WTC11 (cell line): ENCODE results near the gene NOBOX. TPM values are rescaled to one million over a fixed set of nuclear protein-coding genes. Genes with fewer than 3 reads are reported as not detected.
A peak's percentile ranks its signal among the peaks of the same experiment; 100 is the strongest.

Source experiments
- ATAC-seq: fragments of 200-7000 bp; cut with Tn5 transposase; 2 replicates; pipeline ENCODE4 v1.10.0; 2021; ENCODE audit warnings: mild to moderate bottlenecking, moderate library complexity
- CTCF ChIA-PET: fragments of 300-600 bp; sonication (Branson Sonifier 250); formaldehyde crosslinking; loops from one replicate; lab custom pipeline; 2021; ENCODE audit warnings: antibody characterized with exemption; lab: Charles Lee
- POLR2A ChIA-PET: fragments of 350-600 bp; sonication (Branson Sonifier 250); formaldehyde crosslinking; loops from one replicate; lab custom pipeline; 2021; ENCODE audit warnings: antibody characterized with exemption; lab: Charles Lee
- DNase-seq: peaks from one replicate; pipeline ENCODE4 v3.0.0; 2021; ENCODE audit warnings: low spot score
- H3K27ac Mint-ChIP-seq: 2 replicates; pipeline ENCODE4 v1.8.0; 2021; ENCODE audit warnings: mixed read lengths
- H3K27me3 Mint-ChIP-seq: 2 replicates; pipeline ENCODE4 v1.8.0; 2021; ENCODE audit warnings: low read depth, mild to moderate bottlenecking, moderate library complexity, mixed read lengths
- H3K36me3 Mint-ChIP-seq: 2 replicates; pipeline ENCODE4 v1.8.0; 2021; ENCODE audit warnings: mixed read lengths
- H3K4me1 Mint-ChIP-seq: 2 replicates; pipeline ENCODE4 v1.8.0; 2022; ENCODE audit warnings: mixed read lengths
- H3K4me3 Mint-ChIP-seq: 2 replicates; pipeline ENCODE4 v1.8.0; 2021; ENCODE audit warnings: mild to moderate bottlenecking, moderate library complexity, mixed read lengths
- H3K9me3 Mint-ChIP-seq: 2 replicates; pipeline ENCODE4 v1.8.0; 2021; ENCODE audit warnings: mixed read lengths
- ARID4B ChIP-seq: sonication (generic); formaldehyde crosslinking; IDR thresholded peaks from 2 replicates; pipeline ENCODE4 v1.8.0; 2023; ENCODE audit warnings: missing genetic modification reagents, mild to moderate bottlenecking, borderline replicate concordance
- ATF1 ChIP-seq: sonication (generic); formaldehyde crosslinking; IDR thresholded peaks from 2 replicates; pipeline ENCODE4 v1.8.1; 2023; ENCODE audit warnings: mild to moderate bottlenecking, moderate library complexity, missing genetic modification reagents
- ATF2 ChIP-seq: sonication (generic); formaldehyde crosslinking; IDR thresholded peaks from 2 replicates; pipeline ENCODE4 v1.8.1; 2022; ENCODE audit warnings: low read depth, missing genetic modification reagents, borderline replicate concordance
- CDX4 ChIP-seq: fragments of 250-450 bp; sonication (Bioruptor Pico); IDR thresholded peaks from 2 replicates; pipeline ENCODE4 v1.9.0; 2021; ENCODE audit warnings: moderate library complexity, mild to moderate bottlenecking, inconsistent platforms, borderline replicate concordance
- E2F1 ChIP-seq: sonication (generic); formaldehyde crosslinking; IDR thresholded peaks from 2 replicates; pipeline ENCODE4 v1.8.0; 2022; ENCODE audit warnings: mild to moderate bottlenecking, missing genetic modification reagents
- E2F5 ChIP-seq: sonication (generic); formaldehyde crosslinking; IDR thresholded peaks from 2 replicates; pipeline ENCODE4 v1.8.1; 2022; ENCODE audit warnings: mild to moderate bottlenecking, moderate library complexity, missing genetic modification reagents
- EMX1 ChIP-seq: fragments of 250-450 bp; sonication (Bioruptor Pico); IDR thresholded peaks from 2 replicates; pipeline ENCODE4 v1.8.0; 2021; ENCODE audit warnings: mild to moderate bottlenecking
- GABPB1 ChIP-seq: sonication (generic); formaldehyde crosslinking; IDR thresholded peaks from 2 replicates; pipeline ENCODE4 v1.8.1; 2023; ENCODE audit warnings: mild to moderate bottlenecking, missing genetic modification reagents
- GTF2I ChIP-seq: fragments of 250-450 bp; sonication (Bioruptor Pico); conservative IDR thresholded peaks from 2 replicates; pipeline ENCODE4 v1.4.0; 2021; ENCODE audit warnings: mild to moderate bottlenecking
- IRF2 ChIP-seq: sonication (generic); formaldehyde crosslinking; IDR thresholded peaks from 2 replicates; pipeline ENCODE4 v1.8.0; 2022; ENCODE audit warnings: low read depth, missing genetic modification reagents, borderline replicate concordance
- NR1H2 ChIP-seq: sonication (generic); formaldehyde crosslinking; IDR thresholded peaks from 2 replicates; pipeline ENCODE4 v1.9.0; 2021; ENCODE audit warnings: mild to moderate bottlenecking, moderate library complexity, missing genetic modification reagents
- PRRX2 ChIP-seq: fragments of 250-450 bp; sonication (Bioruptor Pico); IDR thresholded peaks from 2 replicates; pipeline ENCODE4 v1.8.0; 2021; ENCODE audit warnings: mild to moderate bottlenecking
- RORB ChIP-seq: fragments of 250-450 bp; sonication (Bioruptor Pico); IDR thresholded peaks from 2 replicates; pipeline ENCODE4 v1.9.0; 2021; ENCODE audit warnings: mild to moderate bottlenecking
- TCF7 ChIP-seq: sonication (generic); formaldehyde crosslinking; IDR thresholded peaks from 2 replicates; pipeline ENCODE4 v1.8.0; 2022; ENCODE audit warnings: mild to moderate bottlenecking, low read depth, missing genetic modification reagents, moderate library complexity
- TEAD4 ChIP-seq: sonication (generic); formaldehyde crosslinking; IDR thresholded peaks from 2 replicates; pipeline ENCODE4 v1.8.0; 2022; ENCODE audit warnings: mild to moderate bottlenecking, missing genetic modification reagents
- USF1 ChIP-seq: sonication (generic); formaldehyde crosslinking; IDR thresholded peaks from 2 replicates; pipeline ENCODE4 v1.8.0; 2022; ENCODE audit warnings: mild to moderate bottlenecking, missing genetic modification reagents
- USF2 ChIP-seq: sonication (generic); formaldehyde crosslinking; IDR thresholded peaks from 2 replicates; pipeline ENCODE4 v1.8.1; 2023; ENCODE audit warnings: mild to moderate bottlenecking, missing genetic modification reagents, moderate library complexity
- ZNF138 ChIP-seq: sonication (generic); formaldehyde crosslinking; conservative IDR thresholded peaks from 2 replicates; pipeline ENCODE4 v1.8.1; 2022; ENCODE audit warnings: mild to moderate bottlenecking, moderate library complexity, missing genetic modification reagents
- ZNF416 ChIP-seq: fragments of 250-450 bp; sonication (Bioruptor Pico); IDR thresholded peaks from 2 replicates; pipeline ENCODE4 v1.9.0; 2021; ENCODE audit warnings: mild to moderate bottlenecking, inconsistent platforms
- total RNA-seq: library from RNA; stranded (reverse); gene quantifications from 3 replicates; pipeline ENCODE4 v1.2.3, GENCODE V29; 2021

Gene NOBOX
- total RNA-seq, 1 experiment from 2014 or later, result not detected

- peaks cover 21% of the 10 kb centered on the region for H3K4me1 Mint-ChIP-seq
- H3K36me3 Mint-ChIP-seq, result peaks cover 23% of the 10 kb centered on the region
- H3K27me3 Mint-ChIP-seq, result no peaks in the 10 kb centered on the region; the same call in 1 of the 2 replicates
- DNase-seq, result no peak
- H3K4me3 Mint-ChIP-seq, result no peak overlapping the region
- CTCF ChIA-PET, result no interaction called here
- H3K9me3 Mint-ChIP-seq, result peaks cover 35% of the 10 kb centered on the region
- POLR2A ChIA-PET, result no interaction called here
- no peak for TF ChIP-seq E2F1 (CRISPR knock-in tag)
- TF ChIP-seq ARID4B (CRISPR knock-in tag), result no peak
- TF ChIP-seq, all 79 proteins: peak for 0
- no peak overlapping the region for H3K27ac Mint-ChIP-seq
- no peak for ATAC-seq
Observed at GRCh38 chr7:144414815-144415214, 11.3 kb upstream of the NOBOX start.

- TF ChIP-seq EMX1 (CRISPR knock-in tag) (no peak), IRF2 (CRISPR knock-in tag) (no peak), USF2 (no peak), PRRX2 (no peak), ZNF416 (CRISPR knock-in tag) (no peak), USF1 (no peak), E2F5 (no peak)
- TF ChIP-seq, all 79 proteins: peak for 0
- no peaks in the 10 kb centered on the region for H3K36me3 Mint-ChIP-seq
- no peak overlapping the region for H3K27ac Mint-ChIP-seq
- peaks cover 33% of the 10 kb centered on the region for H3K4me1 Mint-ChIP-seq
- H3K27me3 Mint-ChIP-seq, result no peaks in the 10 kb centered on the region
- ATAC-seq (no peak), DNase-seq (no peak)
- peaks cover 4% of the 10 kb centered on the region; the same call in 1 of the 2 replicates for H3K9me3 Mint-ChIP-seq
- ChIA-PET CTCF (interaction anchor here (1.2 kb wide), 2 partner anchors 17 to 27 kb away, joined by 4 read pairs; no protein-coding TSS in a partner anchor), POLR2A (no interaction called here)
- H3K4me3 Mint-ChIP-seq, result no peak overlapping the region
Observed at GRCh38 chr7:144410441-144410840, 6.9 kb upstream of the NOBOX start.

GRCh38 chr7:144408121-144408520 is 4.6 kb upstream of the NOBOX start:
- peaks cover 28% of the 10 kb centered on the region for H3K4me1 Mint-ChIP-seq
- no peaks in the 10 kb centered on the region for H3K9me3 Mint-ChIP-seq
- ATAC-seq (no peak), DNase-seq (no peak)
- no peaks in the 10 kb centered on the region for H3K27me3 Mint-ChIP-seq
- ChIA-PET CTCF (interaction anchor here (0.7 kb wide), 1 partner anchor 29 kb away, joined by 3 read pairs; no protein-coding TSS in a partner anchor), POLR2A (no interaction called here)
- no peaks in the 10 kb centered on the region for H3K36me3 Mint-ChIP-seq
- H3K27ac Mint-ChIP-seq, result 0 out of 2 replicates have a peak overlapping the region, but pooled peaks have one; percentile 12
- TF ChIP-seq ATF1 (CRISPR knock-in tag) (no peak), RORB (no peak), GABPB1 (no peak), NR1H2 (CRISPR knock-in tag) (no peak), ZNF138 (CRISPR knock-in tag) (no peak), ATF2 (CRISPR knock-in tag) (no peak), TCF7 (CRISPR knock-in tag) (no peak), TEAD4 (CRISPR knock-in tag) (no peak), GTF2I (CRISPR knock-in tag) (no peak), ZNF416 (CRISPR knock-in tag) (no peak), CDX4 (CRISPR knock-in tag) (no peak)
- H3K4me3 Mint-ChIP-seq, result no peak overlapping the region
